Measurements from ENCODE around the gene VEGFD. TPM values are rescaled to one million over a fixed set of nuclear protein-coding genes. Genes with fewer than 3 reads are reported as not detected.
"Not testable (repeated sequence)": the region's sequence is repeated elsewhere in the genome, so short reads cannot be mapped to it uniquely, and the experiment has no call there.

The VEGFD gene
- total and polyA plus RNA-seq, 7 donors, result 1.2 to 8.4 (median 6.9) TPM

- Histone ChIP-seq H3K36me3 (ENCODE audit: insufficient read depth in 1 of 2, low read depth in 1 of 2) (no peaks in the 10 kb centered on the region), H3K27me3 (ENCODE audit: insufficient read depth in 3 of 3, low read length in 2 of 3) (no peaks in the 10 kb centered on the region), H3K9me3 (no peaks in the 10 kb centered on the region), H3K4me3 (peak within 1 kb of the TSS; percentile 65), H3K27ac (peak within 1 kb of the TSS; percentile 87), H3K4me1 (peaks cover 11% of the 10 kb centered on the region)
- ATAC-seq (peak; percentile 46 to 71 (median 60)), DNase-seq (no peak)
- intact Hi-C loops (cut with DNase I), result no loop called here
- TF ChIP-seq CTCF (IDR thresholded peaks at IDR 0.05), result no peak
- 16 to 32% (median 22%) methylated on average over 3 of the region's 3 CpGs for WGBS, 3 donors
These were observed 68.7 kb downstream of the VEGFD start, which contains the start of gene ASB11 for GRCh38 chrX:15315509-15315908. TSS of gene ASB11 (minus strand) at chrX:15315640. CDS start at chrX:15315605, 35 bp downstream.

- no peak for TF ChIP-seq CTCF (IDR thresholded peaks at IDR 0.05)
- WGBS, 3 donors, result 8 to 25% (median 24%) methylated on average over 2 of the region's 2 CpGs
- DNase-seq (no peak), ATAC-seq (peak; percentile 27 to 69 (median 48))
- Histone ChIP-seq H3K27me3 (ENCODE audit: insufficient read depth in 3 of 3, low read length in 2 of 3) (no peaks in the 10 kb centered on the region), H3K4me3 (peak overlapping the region; percentile 65), H3K9me3 (no peaks in the 10 kb centered on the region), H3K4me1 (peaks cover 13% of the 10 kb centered on the region), H3K27ac (peak overlapping the region; percentile 87), H3K36me3 (ENCODE audit: insufficient read depth in 1 of 2, low read depth in 1 of 2) (no peaks in the 10 kb centered on the region)
- intact Hi-C loops (cut with DNase I), result no loop called here
These were observed 69.7 kb downstream of the VEGFD start for GRCh38 chrX:15314472-15314871.

- Histone ChIP-seq H3K4me1 (peaks cover 13% of the 10 kb centered on the region), H3K9me3 (no peaks in the 10 kb centered on the region), H3K4me3 (peak overlapping the region; percentile 65), H3K27me3 (ENCODE audit: insufficient read depth in 3 of 3, low read length in 2 of 3) (no peaks in the 10 kb centered on the region), H3K27ac (peak overlapping the region; percentile 87), H3K36me3 (ENCODE audit: insufficient read depth in 1 of 2, low read depth in 1 of 2) (no peaks in the 10 kb centered on the region)
- intact Hi-C loops (cut with DNase I), result no loop called here
- 29 to 50% (median 47%) methylated on average over 3 of the region's 3 CpGs for WGBS, 3 donors
- DNase-seq (no peak), ATAC-seq (peak; percentile 68 to 85 (median 76))
- TF ChIP-seq CTCF (IDR thresholded peaks at IDR 0.05), result no peak
These were observed 73.1 kb downstream of the VEGFD start for GRCh38 chrX:15311119-15311518.

- peak; percentile 57 to 74 (median 64) for ATAC-seq
- WGBS, 3 donors, result 8 to 27% (median 14%) methylated on average over 3 of the region's 3 CpGs
- no peaks in the 10 kb centered on the region for H3K9me3 ChIP-seq
- H3K27ac ChIP-seq, result peak overlapping the region; percentile 87
- intact Hi-C loops (cut with DNase I), result no loop called here
- peaks cover 13% of the 10 kb centered on the region for H3K4me1 ChIP-seq
- no peak for TF ChIP-seq CTCF (IDR thresholded peaks at IDR 0.05)
- DNase-seq, result no peak
- peak overlapping the region; percentile 65 for H3K4me3 ChIP-seq
- H3K36me3 ChIP-seq (ENCODE audit: insufficient read depth in 1 of 2, low read depth in 1 of 2), result no peaks in the 10 kb centered on the region
- H3K27me3 ChIP-seq (ENCODE audit: insufficient read depth in 3 of 3, low read length in 2 of 3), result no peaks in the 10 kb centered on the region
These were observed 74.1 kb downstream of the VEGFD start for GRCh38 chrX:15310117-15310516.

GRCh38 chrX:15305899-15306298, 78.3 kb downstream of the VEGFD start:
- not testable (repeated sequence) for ATAC-seq

More at GRCh38 chrX:15305899-15306298, 78.3 kb downstream of the VEGFD start:
- H3K4me1 ChIP-seq, result peaks cover 12% of the 10 kb centered on the region
- DNase-seq; intact Hi-C loops (cut with DNase I); H3K36me3 ChIP-seq (ENCODE audit: insufficient read depth in 1 of 2, low read depth in 1 of 2); H3K9me3 ChIP-seq; H3K4me3 ChIP-seq; H3K27me3 ChIP-seq (ENCODE audit: insufficient read depth in 3 of 3, low read length in 2 of 3): not testable (repeated sequence)
- peak overlapping the region; percentile 87 for H3K27ac ChIP-seq
- WGBS, 3 donors, result 43 to 53% (median 51%) methylated on average over 3 of the region's 3 CpGs

All from psoas muscle (tissue), 8 donors.